ENCODE measurements around the gene SMTNL2. TPM values are rescaled to one million over a fixed set of nuclear protein-coding genes. Genes with fewer than 3 reads are reported as not detected.
"Not testable (repeated sequence)": the region's sequence is repeated elsewhere in the genome, so short reads cannot be mapped to it uniquely, and the experiment has no call there.

SMTNL2 gene
- total and polyA plus RNA-seq, 2 of the 4 experiments (the other 2 are of a cell fraction), result not detected

DNA sequence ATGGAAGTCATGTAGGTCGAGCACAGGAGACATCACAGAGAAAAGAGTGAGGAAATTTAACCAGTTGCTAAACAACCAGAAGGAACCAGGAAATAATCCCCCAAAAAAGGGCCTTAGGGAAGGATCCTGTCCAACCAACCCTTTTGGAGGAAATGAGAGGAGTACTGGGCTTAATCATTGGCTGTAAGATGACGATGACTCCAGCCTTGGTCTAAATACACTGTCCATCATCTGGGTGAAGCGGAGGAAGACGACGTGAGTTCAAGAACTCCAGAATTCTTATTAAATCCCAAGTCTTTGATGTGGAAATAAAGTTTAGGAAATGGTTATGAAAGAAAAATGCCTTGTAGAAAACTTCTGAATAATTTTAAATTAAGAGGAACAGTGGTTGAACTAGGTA, 68.7 kb downstream of the SMTNL2 start:
- no peak overlapping the region for H3K27ac ChIP-seq (ENCODE audit: insufficient read depth, low read length)
- H2BK120ac ChIP-seq (ENCODE audit: low read depth, low read length), result no peak overlapping the region
- H3K23ac ChIP-seq (ENCODE audit: low read depth, low read length), result no peak overlapping the region
- dilution Hi-C loops (cut with HindIII; ENCODE audit: low sequenced_read_pairs, unreplicated experiment), result no loop called here
- BruUV-seq (replicated peaks), result no TSS peak
- H3K4me1 ChIP-seq (ENCODE audit: control insufficient read depth, insufficient read depth, low read length), result no peaks in the 10 kb centered on the region
- H4K5ac ChIP-seq (ENCODE audit: low read depth, low read length), result no peak overlapping the region
- no peaks in the 10 kb centered on the region for H3K36me3 ChIP-seq (ENCODE audit: control insufficient read depth, insufficient read depth, low read length)
- H3K4ac ChIP-seq (ENCODE audit: low read depth, low read length), result no peak overlapping the region
- ATAC-seq (ENCODE audit: low read depth) (no peak), DNase-seq (no peak)
- ChIA-PET CTCF (no interaction called here), POLR2A (ENCODE audit: unreplicated experiment) (no interaction called here)
- H3K4me3 ChIP-seq (ENCODE audit: insufficient read depth, low read depth, low read length), result no peak overlapping the region
- intact Hi-C loops (cut with micrococcal nuclease), result no loop called here
- H3K9me1 ChIP-seq (ENCODE audit: insufficient read depth, low read length), result no peaks in the 10 kb centered on the region
- H2BK15ac ChIP-seq (ENCODE audit: low read depth, low read length), result no peak overlapping the region
- in situ Hi-C loops (cut with MboI; ENCODE audit: low sequenced_read_pairs), result no loop called here
- H2BK20ac ChIP-seq (ENCODE audit: low read depth, low read length), result no peak overlapping the region
- H4K91ac ChIP-seq (ENCODE audit: insufficient read depth, low read depth, low read length), result no peak overlapping the region
- H3K9ac ChIP-seq (ENCODE audit: low read depth, low read length), result no peak overlapping the region
- H3K18ac ChIP-seq (ENCODE audit: low read depth, low read length), result no peak overlapping the region
- H2AK5ac ChIP-seq (ENCODE audit: low read depth, low read length), result no peak overlapping the region
- H3K27me3 ChIP-seq (ENCODE audit: control insufficient read depth, insufficient read depth, low read length), result peaks cover 21% of the 10 kb centered on the region
- H2AK9ac ChIP-seq (replicated peaks; ENCODE audit: low read depth, low read length, poor library complexity), result no peak overlapping the region
- no peak overlapping the region for H2BK5ac ChIP-seq (ENCODE audit: low read depth, low read length, poor library complexity, severe bottlenecking)
- no CpG with 5 or more reads among the region's 5 CpGs for WGBS, 2 experiments (ENCODE audit: extremely low coverage in 2 of 2, insufficient read length in 1 of 2)
- H3K4me2 ChIP-seq (ENCODE audit: low read depth, low read length), result no peak overlapping the region
- no peaks in the 10 kb centered on the region for H3K79me1 ChIP-seq (ENCODE audit: low read depth in 1 of 2, low read length in 2 of 2)
- H4K8ac ChIP-seq (ENCODE audit: low read depth in 2 of 2, low read length in 2 of 2), result no peak overlapping the region
- H2AFZ ChIP-seq (replicated peaks; ENCODE audit: low read length, poor library complexity), result no peak overlapping the region
- no peaks in the 10 kb centered on the region for H3K9me3 ChIP-seq (ENCODE audit: control insufficient read depth, insufficient read depth, low read length)
- TF ChIP-seq RCOR1 (IDR thresholded peaks at IDR 0.05; ENCODE audit: insufficient replicate concordance, low read length) (no peak), MAFK (IDR thresholded peaks at IDR 0.05; ENCODE audit: low read depth, low read length) (no peak), BHLHE40 (IDR thresholded peaks at IDR 0.05; ENCODE audit: low read depth, low read length) (no peak), POLR2A (IDR thresholded peaks at IDR 0.05; ENCODE audit: low read depth, low read length) (no peak)
- H3K14ac ChIP-seq (replicated peaks; ENCODE audit: low read depth, low read length), result no peak overlapping the region
- no peaks in the 10 kb centered on the region for H4K20me1 ChIP-seq (ENCODE audit: insufficient read depth, low read length)
- no peak overlapping the region for H3K56ac ChIP-seq (ENCODE audit: extremely low read depth, insufficient read depth, low read length)

GRCh38 chr17:4655933-4656332, 71.6 kb downstream of the SMTNL2 start:
- H2BK20ac ChIP-seq (ENCODE audit: low read depth, low read length); H3K4me3 ChIP-seq (ENCODE audit: insufficient read depth, low read depth, low read length); CTCF ChIA-PET; H3K4me2 ChIP-seq (ENCODE audit: low read depth, low read length); H3K36me3 ChIP-seq (ENCODE audit: control insufficient read depth, insufficient read depth, low read length); H4K20me1 ChIP-seq (ENCODE audit: insufficient read depth, low read length); H3K27me3 ChIP-seq (ENCODE audit: control insufficient read depth, insufficient read depth, low read length); ATAC-seq (ENCODE audit: low read depth); H3K79me1 ChIP-seq (ENCODE audit: low read depth in 1 of 2, low read length in 2 of 2); intact Hi-C loops (cut with micrococcal nuclease); H2BK120ac ChIP-seq (ENCODE audit: low read depth, low read length); H3K56ac ChIP-seq (ENCODE audit: extremely low read depth, insufficient read depth, low read length); H3K9me3 ChIP-seq (ENCODE audit: control insufficient read depth, insufficient read depth, low read length); POLR2A ChIA-PET (ENCODE audit: unreplicated experiment); H3K9me1 ChIP-seq (ENCODE audit: insufficient read depth, low read length); H3K23ac ChIP-seq (ENCODE audit: low read depth, low read length); H2AK5ac ChIP-seq (ENCODE audit: low read depth, low read length); BruUV-seq (replicated peaks); H2AFZ ChIP-seq (replicated peaks; ENCODE audit: low read length, poor library complexity); dilution Hi-C loops (cut with HindIII; ENCODE audit: low sequenced_read_pairs, unreplicated experiment); H3K18ac ChIP-seq (ENCODE audit: low read depth, low read length); H3K14ac ChIP-seq (replicated peaks; ENCODE audit: low read depth, low read length); in situ Hi-C loops (cut with MboI; ENCODE audit: low sequenced_read_pairs); H4K91ac ChIP-seq (ENCODE audit: insufficient read depth, low read depth, low read length); H3K27ac ChIP-seq (ENCODE audit: insufficient read depth, low read length); H2BK5ac ChIP-seq (ENCODE audit: low read depth, low read length, poor library complexity, severe bottlenecking); H3K9ac ChIP-seq (ENCODE audit: low read depth, low read length); H4K5ac ChIP-seq (ENCODE audit: low read depth, low read length); H3K4me1 ChIP-seq (ENCODE audit: control insufficient read depth, insufficient read depth, low read length); H4K8ac ChIP-seq (ENCODE audit: low read depth in 2 of 2, low read length in 2 of 2); H3K4ac ChIP-seq (ENCODE audit: low read depth, low read length); H2AK9ac ChIP-seq (replicated peaks; ENCODE audit: low read depth, low read length, poor library complexity); H2BK15ac ChIP-seq (ENCODE audit: low read depth, low read length); DNase-seq: not testable (repeated sequence)
- WGBS, 2 experiments (ENCODE audit: extremely low coverage in 2 of 2, insufficient read length in 1 of 2), result no CpG with 5 or more reads among the region's 7 CpGs

Data from IMR-90 (cell line).